ENCODE results near the gene GPR89B. TPM values are rescaled to one million over a fixed set of nuclear protein-coding genes. Genes with fewer than 3 reads are reported as not detected.
"Not testable (repeated sequence)": the region's sequence is repeated elsewhere in the genome, so short reads cannot be mapped to it uniquely, and the experiment has no call there.

Gene GPR89B
- total RNA-seq, 4 donors from 2014 or later, result 14.8 to 21.9 (median 16.0) TPM

GRCh38 chr1:148038462-148039333, 110.5 kb downstream of the GPR89B start:
- H3K4me1 ChIP-seq; H3K9me3 ChIP-seq; intact Hi-C loops (cut with DNase I); H3K36me3 ChIP-seq; H3K27me3 ChIP-seq: not testable (repeated sequence)
- Histone ChIP-seq H3K27ac (peak overlapping the region; percentile 59 to 63 (median 61)), H3K4me3 (replicated peaks in 1 of 3) (peak overlapping the region in 2 of 3 donors; percentile 17 to 55)
- 0 to 1% methylated on average over 16 of the region's 38 CpGs for WGBS, 2 donors
- peak; percentile 45 to 67 for DNase-seq
- TF ChIP-seq POLR2A (IDR thresholded peaks at IDR 0.05), result peak in 1 of 2 donors; percentile 80

Small RNA genes lying within 50 kb of the gene (small RNA-seq; reads per million reads assigned to genes)
- not detected for gene RNU1-129P
- gene RNVU1-7, result 1.9 reads per million, percentile 54 among the genes with 10 or more reads in this experiment

Other genes with a start within 250 kb of the GPR89B start
- 1 to 10 TPM; 3.6 to 5.7 (median 4.3) TPM for gene GJA5, start 167.8 kb upstream of the GPR89B start, total RNA-seq
- not detected for gene GJA8, start 25.6 kb upstream of the GPR89B start, total RNA-seq
- 10 to 100 TPM; 11.4 to 17.6 (median 14.1) TPM for gene NBPF11, start 223.9 kb downstream of the GPR89B start, total RNA-seq

Data from thyroid gland (tissue), 4 donors.